ENCODE results near the gene BCL2L12.
"Not testable (repeated sequence)": the region's sequence is repeated elsewhere in the genome, so short reads cannot be mapped to it uniquely, and the experiment has no call there.

BCL2L12 gene

GRCh38 chr19:49710372-49710951 lies 44.7 kb downstream of the BCL2L12 start:
- no peak for DNase-seq (ENCODE audit: low read depth in 3 of 3)

GRCh38 chr19:49712397-49712859 lies 46.7 kb downstream of the BCL2L12 start:
- no peak for DNase-seq (ENCODE audit: low read depth in 3 of 3)

DNA sequence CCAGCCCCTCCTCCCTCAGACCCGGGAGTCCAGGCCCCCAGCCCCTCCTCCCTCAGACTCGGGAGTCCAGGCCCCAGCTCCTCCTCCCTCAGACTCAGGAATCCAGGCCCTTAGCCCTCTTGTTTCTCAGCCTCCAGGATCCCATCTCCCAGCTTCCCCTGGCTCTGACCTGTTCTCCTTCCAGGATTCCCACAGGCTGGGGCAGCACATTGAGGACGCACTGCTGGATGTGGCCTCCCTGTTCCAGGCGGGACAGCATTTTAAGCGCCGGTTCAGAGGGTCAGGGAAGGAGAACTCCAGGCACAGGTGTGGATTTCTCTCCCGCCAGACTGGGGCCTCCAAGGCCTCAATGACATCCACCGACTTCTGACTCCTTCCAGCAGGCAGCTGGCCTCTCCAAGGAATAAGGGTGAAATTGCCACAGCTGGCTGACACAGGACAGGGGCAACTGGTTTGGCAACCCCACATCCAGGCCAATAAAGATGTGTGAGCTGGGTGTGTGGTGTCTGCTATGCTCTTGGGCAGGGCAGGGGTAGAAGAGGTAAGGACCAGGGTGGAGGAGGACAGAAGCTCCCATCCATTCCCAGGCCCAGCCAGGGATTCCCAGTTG lies 47.6 kb downstream of the BCL2L12 start:
- no peak for DNase-seq (ENCODE audit: low read depth in 3 of 3)

GRCh38 chr19:49716154-49716553 lies 50.4 kb downstream of the BCL2L12 start:
- DNase-seq (ENCODE audit: low read depth in 3 of 3): no peak

DNA sequence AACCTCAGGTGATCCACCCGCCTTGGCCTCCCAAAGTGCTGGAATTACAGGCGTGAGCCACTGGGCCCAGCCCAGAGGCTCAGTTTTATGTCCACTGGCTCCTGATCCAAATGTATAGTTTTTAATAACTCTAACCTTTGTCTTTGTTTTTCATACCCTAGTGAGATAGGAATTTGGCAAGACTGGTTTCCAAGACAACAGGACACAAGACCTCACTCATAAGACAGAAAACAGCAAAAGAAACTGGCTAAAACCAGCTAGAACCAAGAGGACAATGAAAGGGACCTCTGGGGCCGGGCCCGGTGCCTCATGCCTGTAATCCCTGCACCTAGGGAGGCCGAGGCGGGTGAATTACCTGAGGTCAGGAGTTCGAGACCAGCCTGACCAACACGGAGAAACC lies 52.8 kb downstream of the BCL2L12 start:
- DNase-seq (ENCODE audit: low read depth in 3 of 3): no peak

DNA sequence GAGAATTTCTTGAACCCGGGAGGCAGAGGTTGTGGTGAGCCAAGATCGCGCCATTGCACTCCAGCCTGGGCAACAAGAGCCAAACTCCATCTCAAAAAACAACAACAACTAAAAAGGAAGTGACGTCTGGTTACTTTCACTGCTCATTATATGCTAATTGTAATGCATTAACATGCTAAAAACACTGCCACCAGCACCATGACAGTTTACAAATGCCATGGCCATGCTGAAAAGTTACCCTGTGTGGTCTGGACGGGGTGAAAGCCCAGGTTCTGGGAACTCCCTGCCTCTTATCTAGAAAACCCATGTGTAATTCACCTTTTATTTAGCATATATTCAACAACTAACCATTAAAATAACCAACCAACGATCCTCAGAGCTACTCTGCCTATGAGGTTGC lies 53.3 kb downstream of the BCL2L12 start:
- no peak for DNase-seq (ENCODE audit: low read depth in 3 of 3)

DNA sequence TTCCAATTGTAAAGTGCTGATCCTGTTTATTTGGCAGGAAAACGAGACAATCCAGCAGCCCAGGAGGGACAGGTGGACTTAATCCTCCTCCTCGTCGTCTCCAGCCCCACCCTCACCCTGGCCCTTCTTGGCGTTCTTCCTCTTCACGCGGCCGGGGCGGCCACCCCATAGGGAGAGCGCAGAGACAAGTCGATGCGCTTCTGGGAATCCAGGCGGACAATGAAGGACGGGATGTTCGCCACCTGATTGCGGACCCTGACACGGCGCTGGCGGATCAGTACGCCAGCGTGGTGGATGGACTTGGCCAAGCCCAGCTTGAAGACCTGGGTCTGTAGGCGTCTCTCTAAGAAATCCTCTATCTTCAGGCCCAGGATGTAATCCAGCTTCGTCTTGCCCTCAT lies 53.7 kb downstream of the BCL2L12 start:
- DNase-seq (ENCODE audit: low read depth in 3 of 3): not testable (repeated sequence)

Data from stimulated activated CD4-positive, alpha-beta T cell treated with anti-CD3 and anti-CD28 coated beads, TNF-alpha, amount 100 ng/mL, for 4 hours (primary cell).